GM12873 (cell line): Measurements from ENCODE around the gene PLEKHJ1.

Experiments used
- CTCF ChIP-seq: IDR thresholded peaks from 2 replicates; pipeline ENCODE4 v1.5.1; 2012; ENCODE audit warnings: low read depth, mild to moderate bottlenecking, moderate library complexity, low read length, control low read depth; ENCODE audit not compliant: insufficient read depth; ENCODE audit errors: missing control alignments

PLEKHJ1 gene

GRCh38 chr19:2236314-2237050, at the start of gene PLEKHJ1, which contains the start of gene SF3A2:
PLEKHJ1 (minus strand) TSS chr19:2236329; CDS start chr19:2236248, 81 bp downstream.
SF3A2 (plus strand) TSS chr19:2236824; CDS start chr19:2243419, 6,595 bp downstream.
- TF ChIP-seq CTCF = peak; percentile 98

- no peak for TF ChIP-seq CTCF
Measured at GRCh38 chr19:2283835-2284507, 47.8 kb upstream of the PLEKHJ1 start.

GRCh38 chr19:2282862-2283237, 46.7 kb upstream of the PLEKHJ1 start:
- no peak for TF ChIP-seq CTCF

GRCh38 chr19:2282062-2282861, 46.1 kb upstream of the PLEKHJ1 start, which contains the start of gene PEAK3:
PEAK3 (minus strand) TSS chr19:2282175; CDS start chr19:2280931, 1,244 bp downstream.
- TF ChIP-seq CTCF = no peak

- TF ChIP-seq CTCF = no peak
Measured at GRCh38 chr19:2280633-2281264, 44.6 kb upstream of the PLEKHJ1 start.

GRCh38 chr19:2278459-2279158, 42.5 kb upstream of the PLEKHJ1 start:
- no peak for TF ChIP-seq CTCF
